ENCODE results near the gene GCH1. TPM values are rescaled to one million over a fixed set of nuclear protein-coding genes. Genes with fewer than 3 reads are reported as not detected.

The GCH1 gene
- total RNA-seq, 4 donors from 2014 or later = 6.9 to 13.2 (median 8.1) TPM

- Histone ChIP-seq H3K4me1 (peaks cover 0 to 15% (median 9%) of the 10 kb centered on the region in 4 donors), H3K4me3 (no peak overlapping the region), H3K36me3 (no peaks in the 10 kb centered on the region), H3K27ac (no peak overlapping the region), H3K9me3 (no peaks in the 10 kb centered on the region), H3K27me3 (no peaks in the 10 kb centered on the region)
- TF ChIP-seq POLR2A (IDR thresholded peaks at IDR 0.05) (no peak), CTCF (IDR thresholded peaks at IDR 0.05) (no peak), EP300 (IDR thresholded peaks at IDR 0.05) (no peak)
- WGBS, 2 donors = 40 to 54% methylated on average over 2 of the region's 2 CpGs
- DNase-seq (ENCODE audit: low spot score in 2 of 2) = no peak
Observed at GRCh38 chr14:54854181-54854580, 48.4 kb downstream of the GCH1 start.

- no peaks in the 10 kb centered on the region for H3K27me3 ChIP-seq
- no peaks in the 10 kb centered on the region for H3K9me3 ChIP-seq
- no peak overlapping the region for H3K4me3 ChIP-seq
- no peaks in the 10 kb centered on the region for H3K36me3 ChIP-seq
- no peak for TF ChIP-seq CTCF (IDR thresholded peaks at IDR 0.05)
- WGBS, 2 donors = 90 to 91% methylated on average over 3 of the region's 3 CpGs
- DNase-seq (ENCODE audit: low spot score in 2 of 2) = no peak
- H3K27ac ChIP-seq = no peak overlapping the region
- H3K4me1 ChIP-seq = peaks cover 0 to 14% (median 8%) of the 10 kb centered on the region in 4 donors
Observed at GRCh38 chr14:54853339-54853738, 49.3 kb downstream of the GCH1 start.

GRCh38 chr14:54852215-54852614 is 50.4 kb downstream of the GCH1 start:
- 78 to 81% methylated on average over 3 of the region's 3 CpGs for WGBS, 2 donors

GRCh38 chr14:54848910-54849309 is 53.7 kb downstream of the GCH1 start:
- DNase-seq (ENCODE audit: low spot score in 2 of 2) = no peak
- no peaks in the 10 kb centered on the region for H3K4me1 ChIP-seq
- WGBS, 2 donors = 80 to 85% methylated on average over 1 of the region's 1 CpG
- no peaks in the 10 kb centered on the region for H3K27me3 ChIP-seq
- H3K9me3 ChIP-seq = no peaks in the 10 kb centered on the region
- no peaks in the 10 kb centered on the region for H3K36me3 ChIP-seq
- H3K27ac ChIP-seq = no peak overlapping the region
- TF ChIP-seq CTCF (IDR thresholded peaks at IDR 0.05) = no peak
- TF ChIP-seq EP300 (IDR thresholded peaks at IDR 0.05) = no peak
- TF ChIP-seq POLR2A (IDR thresholded peaks at IDR 0.05) = no peak
- H3K4me3 ChIP-seq = no peak overlapping the region

More at GRCh38 chr14:54852215-54852614, 50.4 kb downstream of the GCH1 start:
- Histone ChIP-seq H3K9me3 (no peaks in the 10 kb centered on the region), H3K4me1 (peaks cover 0 to 4% (median 2%) of the 10 kb centered on the region in 4 donors), H3K27me3 (no peaks in the 10 kb centered on the region), H3K27ac (no peak overlapping the region), H3K36me3 (no peaks in the 10 kb centered on the region), H3K4me3 (no peak overlapping the region)
- TF ChIP-seq CTCF (IDR thresholded peaks at IDR 0.05) = no peak
- no peak for TF ChIP-seq EP300 (IDR thresholded peaks at IDR 0.05)
- TF ChIP-seq POLR2A (IDR thresholded peaks at IDR 0.05) = no peak
- DNase-seq (ENCODE audit: low spot score in 2 of 2) = no peak

GRCh38 chr14:54845641-54846040 is 57.0 kb downstream of the GCH1 start:
- Histone ChIP-seq H3K27me3 (no peaks in the 10 kb centered on the region), H3K36me3 (no peaks in the 10 kb centered on the region), H3K4me1 (peaks cover 0 to 3% (median 0%) of the 10 kb centered on the region in 4 donors), H3K27ac (no peak overlapping the region), H3K9me3 (no peaks in the 10 kb centered on the region), H3K4me3 (no peak overlapping the region)
- TF ChIP-seq CTCF (IDR thresholded peaks at IDR 0.05) = no peak
- no peak for TF ChIP-seq POLR2A (IDR thresholded peaks at IDR 0.05)
- no peak for TF ChIP-seq EP300 (IDR thresholded peaks at IDR 0.05)
- DNase-seq (ENCODE audit: low spot score in 2 of 2) = no peak
- 90 to 93% methylated on average over 7 of the region's 7 CpGs for WGBS, 2 donors

Measured in tibial nerve (tissue), 4 donors.